HepG2 (cell line): ENCODE measurements around the gene PIP5K1A. TPM values are rescaled to one million over a fixed set of nuclear protein-coding genes. Genes with fewer than 3 reads are reported as not detected.

Experiments
- ARHGAP35 ChIP-seq: sonication (generic); formaldehyde crosslinking; IDR thresholded peaks from 2 replicates; pipeline ENCODE4 v1.9.0; 2022; ENCODE audit warnings: mild to moderate bottlenecking, inconsistent platforms, moderate library complexity, missing genetic modification reagents, borderline replicate concordance
- BRD4 ChIP-seq: sonication (generic); formaldehyde crosslinking; IDR thresholded peaks from 2 replicates; pipeline ENCODE4 v1.4.0; 2020; ENCODE audit warnings: missing genetic modification reagents
- CENPT ChIP-seq: sonication (generic); formaldehyde crosslinking; IDR thresholded peaks from 2 replicates; pipeline ENCODE4 v1.8.0; 2022; ENCODE audit warnings: low read depth, mild to moderate bottlenecking, moderate library complexity, missing genetic modification reagents
- DNMT1 ChIP-seq: sonication (generic); formaldehyde crosslinking; IDR thresholded peaks from 2 replicates; pipeline ENCODE4 v1.5.1; 2020; ENCODE audit warnings: mild to moderate bottlenecking, missing genetic modification reagents
- HNRNPUL1 ChIP-seq: fragments of 200-400 bp; formaldehyde crosslinking; IDR thresholded peaks from 2 replicates; pipeline ENCODE4 v1.6.1; 2017; ENCODE audit warnings: low read depth, mild to moderate bottlenecking, low read length, moderate library complexity
- KDM5B ChIP-seq: sonication (generic); formaldehyde crosslinking; IDR thresholded peaks from 2 replicates; pipeline ENCODE4 v1.4.0; 2020; ENCODE audit warnings: missing genetic modification reagents, mild to moderate bottlenecking, borderline replicate concordance
- KDM6A ChIP-seq: IDR thresholded peaks from 2 replicates; pipeline ENCODE4 v1.6.1; 2016; ENCODE audit warnings: low read depth
- NKX3-1 ChIP-seq: sonication (generic); formaldehyde crosslinking; IDR thresholded peaks from 2 replicates; pipeline ENCODE4 v1.5.0; 2020; ENCODE audit warnings: missing genetic modification reagents
- ONECUT2 ChIP-seq: sonication (generic); formaldehyde crosslinking; IDR thresholded peaks from 2 replicates; pipeline ENCODE4 v1.4.0; 2020; ENCODE audit warnings: missing genetic modification reagents
- PAXIP1 ChIP-seq: sonication (generic); formaldehyde crosslinking; conservative IDR thresholded peaks from 2 replicates; pipeline ENCODE4 v1.4.0; 2020; ENCODE audit warnings: mild to moderate bottlenecking, missing genetic modification reagents, moderate library complexity
- PHF5A ChIP-seq: IDR thresholded peaks from one replicate; pipeline ENCODE4 v1.6.1; 2018; ENCODE audit warnings: low read depth, missing genetic modification reagents; ENCODE audit not compliant: unreplicated experiment
- POLR2A ChIP-seq, 2 experiments: IDR thresholded peaks; 2 replicates each; pipeline ENCODE4 v1.6.1; 2011; ENCODE audit warnings: low read depth in 2 of 2, low read length in 2 of 2, mild to moderate bottlenecking in 1 of 2, moderate library complexity in 1 of 2; ENCODE audit not compliant: insufficient read depth in 1 of 2
- SRSF4 ChIP-seq: fragments of 200-400 bp; formaldehyde crosslinking; IDR thresholded peaks from one replicate; pipeline ENCODE4 v1.6.1; 2018; ENCODE audit warnings: mild to moderate bottlenecking, low read depth, low read length, moderate library complexity; ENCODE audit not compliant: poor library complexity, severe bottlenecking
- TIGD3 ChIP-seq: sonication (generic); formaldehyde crosslinking; IDR thresholded peaks from 2 replicates; pipeline ENCODE4 v1.5.1; 2020; ENCODE audit warnings: mild to moderate bottlenecking, missing genetic modification reagents, borderline replicate concordance
- ZBTB49 ChIP-seq: sonication (generic); formaldehyde crosslinking; IDR thresholded peaks from 2 replicates; pipeline ENCODE4 v1.4.0; 2020; ENCODE audit warnings: missing genetic modification reagents, borderline replicate concordance
- ZFP36L2 ChIP-seq: sonication (generic); formaldehyde crosslinking; IDR thresholded peaks from 2 replicates; pipeline ENCODE4 v1.4.0; 2020; ENCODE audit warnings: missing genetic modification reagents
- ZNF17 ChIP-seq: sonication (generic); formaldehyde crosslinking; IDR thresholded peaks from 2 replicates; pipeline ENCODE4 v1.5.0; 2020; ENCODE audit warnings: mild to moderate bottlenecking, missing genetic modification reagents
- ZNF367 ChIP-seq: sonication (generic); formaldehyde crosslinking; IDR thresholded peaks from 2 replicates; pipeline ENCODE4 v1.4.0; 2020; ENCODE audit warnings: missing genetic modification reagents, borderline replicate concordance
- ZNF414 ChIP-seq: sonication (generic); formaldehyde crosslinking; IDR thresholded peaks from 2 replicates; pipeline ENCODE4 v1.5.0; 2020; ENCODE audit warnings: missing genetic modification reagents
- ZNF451 ChIP-seq: sonication (generic); formaldehyde crosslinking; IDR thresholded peaks from 2 replicates; pipeline ENCODE4 v1.5.0; 2020; ENCODE audit warnings: mild to moderate bottlenecking, missing genetic modification reagents
- ZNF546 ChIP-seq: sonication (generic); formaldehyde crosslinking; conservative IDR thresholded peaks from 2 replicates; pipeline ENCODE4 v1.8.1; 2023; ENCODE audit warnings: mild to moderate bottlenecking, missing genetic modification reagents
- ZNF678 ChIP-seq: sonication (generic); formaldehyde crosslinking; IDR thresholded peaks from 2 replicates; pipeline ENCODE4 v1.4.0; 2020; ENCODE audit warnings: mild to moderate bottlenecking, missing genetic modification reagents
- ZZZ3 ChIP-seq: sonication (generic); formaldehyde crosslinking; IDR thresholded peaks from 2 replicates; pipeline ENCODE4 v1.4.0; 2020; ENCODE audit warnings: missing genetic modification reagents, mild to moderate bottlenecking, borderline replicate concordance
- polyA plus RNA-seq, 8 experiments: library from polyadenylated mRNA; depleted of rRNA in 3 of 8; stranded (reverse) in 7 of 8; unstranded in 1 of 8; fragments of >200 nt; fragmentation: Illumina TruSeq in 4 of 8; extraction: Trizol in 4 of 8; gene quantifications; 2 replicates each; pipeline versions ENCODE4 v1.2.1 to v1.2.3, GENCODE V29; 2011 to 2016; ENCODE audit warnings: low read depth in 4 of 8, missing spikeins in 1 of 8, mixed read lengths in 1 of 8; ENCODE audit not compliant: insufficient read depth in 1 of 8
- total RNA-seq, 5 experiments: library from RNA; depleted of rRNA; stranded (reverse); fragments of >200 nt; fragmentation: Illumina TruSeq; extraction: Trizol; gene quantifications; 2 replicates each; pipeline ENCODE4 v1.2.3, GENCODE V29; 2016; ENCODE audit warnings: low read depth in 1 of 5

Gene PIP5K1A
- total and polyA plus RNA-seq, 2 of the 13 experiments (the other 11 are each of a cell fraction or from before 2014, with no cell fraction given): 45.3 to 65.1 TPM

- no peak for TF ChIP-seq NKX3-1 (CRISPR knock-in tag)
- peak; percentile 61; the same call in 1 of the 2 replicates for TF ChIP-seq KDM5B (CRISPR knock-in tag)
- no peak for TF ChIP-seq ZNF451 (CRISPR knock-in tag)
- TF ChIP-seq ONECUT2 (CRISPR knock-in tag): no peak
- no peak for TF ChIP-seq ZNF17 (CRISPR knock-in tag)
- no peak for TF ChIP-seq ZNF367 (CRISPR knock-in tag)
- TF ChIP-seq ZFP36L2: no peak
- no peak for TF ChIP-seq ZNF678 (CRISPR knock-in tag)
- TF ChIP-seq DNMT1 (CRISPR knock-in tag): no peak
- TF ChIP-seq SRSF4: no peak
- no peak for TF ChIP-seq CENPT
- TF ChIP-seq POLR2A (IDR thresholded peaks at IDR 0.05; ENCODE audit: insufficient read depth in 1 of 2, low read depth in 2 of 2, low read length in 2 of 2): 0 out of 4 replicates have a peak, but pooled peaks of 1 of the 2 experiments have one; percentile 8
- no peak; the same call in 1 of the 2 replicates for TF ChIP-seq KDM6A
- no peak for TF ChIP-seq PHF5A (CRISPR knock-in tag)
- no peak for TF ChIP-seq ZBTB49 (CRISPR knock-in tag)
- TF ChIP-seq ZZZ3 (CRISPR knock-in tag): no peak
- no peak for TF ChIP-seq ZNF546
- TF ChIP-seq PAXIP1 (CRISPR knock-in tag): peak; percentile 81
- TF ChIP-seq TIGD3 (CRISPR knock-in tag): no peak
- TF ChIP-seq HNRNPUL1: no peak
- TF ChIP-seq ARHGAP35 (CRISPR knock-in tag): no peak
- TF ChIP-seq ZNF414 (CRISPR knock-in tag): no peak
- TF ChIP-seq BRD4 (CRISPR knock-in tag): no peak
These were observed 67.3 kb downstream of the PIP5K1A start (continued) for GRCh38 chr1:151265446-151266236.
